ENCODE data around the gene E4F1.

GRCh38 chr16:2186064-2186463 is 37.3 kb upstream of the E4F1 start:
- TF ChIP-seq SP1 (CRISPR knock-in tag; conservative IDR thresholded peaks at IDR 0.05) (no peak), MYBL2 (CRISPR knock-in tag; IDR thresholded peaks at IDR 0.05) (no peak), FOXP4 (CRISPR knock-in tag; IDR thresholded peaks at IDR 0.05) (no peak), CTCF (IDR thresholded peaks at IDR 0.05) (no peak), ATF3 (CRISPR knock-in tag; conservative IDR thresholded peaks at IDR 0.05) (no peak), STAT6 (CRISPR knock-in tag; conservative IDR thresholded peaks at IDR 0.05; ENCODE audit: low read depth) (no peak)
